ENCODE measurements around the gene CREB1.
"Not testable (repeated sequence)": the region's sequence is repeated elsewhere in the genome, so short reads cannot be mapped to it uniquely, and the experiment has no call there.

Gene CREB1

GRCh38 chr2:207630491-207630890, 100.7 kb downstream of the CREB1 start:
- TF ChIP-seq, protein P1, sequence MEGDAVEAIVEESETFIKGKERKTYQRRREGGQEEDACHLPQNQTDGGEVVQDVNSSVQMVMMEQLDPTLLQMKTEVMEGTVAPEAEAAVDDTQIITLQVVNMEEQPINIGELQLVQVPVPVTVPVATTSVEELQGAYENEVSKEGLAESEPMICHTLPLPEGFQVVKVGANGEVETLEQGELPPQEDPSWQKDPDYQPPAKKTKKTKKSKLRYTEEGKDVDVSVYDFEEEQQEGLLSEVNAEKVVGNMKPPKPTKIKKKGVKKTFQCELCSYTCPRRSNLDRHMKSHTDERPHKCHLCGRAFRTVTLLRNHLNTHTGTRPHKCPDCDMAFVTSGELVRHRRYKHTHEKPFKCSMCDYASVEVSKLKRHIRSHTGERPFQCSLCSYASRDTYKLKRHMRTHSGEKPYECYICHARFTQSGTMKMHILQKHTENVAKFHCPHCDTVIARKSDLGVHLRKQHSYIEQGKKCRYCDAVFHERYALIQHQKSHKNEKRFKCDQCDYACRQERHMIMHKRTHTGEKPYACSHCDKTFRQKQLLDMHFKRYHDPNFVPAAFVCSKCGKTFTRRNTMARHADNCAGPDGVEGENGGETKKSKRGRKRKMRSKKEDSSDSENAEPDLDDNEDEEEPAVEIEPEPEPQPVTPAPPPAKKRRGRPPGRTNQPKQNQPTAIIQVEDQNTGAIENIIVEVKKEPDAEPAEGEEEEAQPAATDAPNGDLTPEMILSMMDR (conservative IDR thresholded peaks at IDR 0.05), result no peak
- H3K27ac ChIP-seq, result no peak overlapping the region

GRCh38 chr2:207632575-207633493, 103.1 kb downstream of the CREB1 start:
- TF ChIP-seq, protein P1 (conservative IDR thresholded peaks at IDR 0.05), result no peak
- H3K27ac ChIP-seq, result no peak overlapping the region

- TF ChIP-seq, protein P1 (conservative IDR thresholded peaks at IDR 0.05), result no peak
- no peak overlapping the region for H3K27ac ChIP-seq
Measured at GRCh38 chr2:207633686-207634085, 103.9 kb downstream of the CREB1 start.

DNA sequence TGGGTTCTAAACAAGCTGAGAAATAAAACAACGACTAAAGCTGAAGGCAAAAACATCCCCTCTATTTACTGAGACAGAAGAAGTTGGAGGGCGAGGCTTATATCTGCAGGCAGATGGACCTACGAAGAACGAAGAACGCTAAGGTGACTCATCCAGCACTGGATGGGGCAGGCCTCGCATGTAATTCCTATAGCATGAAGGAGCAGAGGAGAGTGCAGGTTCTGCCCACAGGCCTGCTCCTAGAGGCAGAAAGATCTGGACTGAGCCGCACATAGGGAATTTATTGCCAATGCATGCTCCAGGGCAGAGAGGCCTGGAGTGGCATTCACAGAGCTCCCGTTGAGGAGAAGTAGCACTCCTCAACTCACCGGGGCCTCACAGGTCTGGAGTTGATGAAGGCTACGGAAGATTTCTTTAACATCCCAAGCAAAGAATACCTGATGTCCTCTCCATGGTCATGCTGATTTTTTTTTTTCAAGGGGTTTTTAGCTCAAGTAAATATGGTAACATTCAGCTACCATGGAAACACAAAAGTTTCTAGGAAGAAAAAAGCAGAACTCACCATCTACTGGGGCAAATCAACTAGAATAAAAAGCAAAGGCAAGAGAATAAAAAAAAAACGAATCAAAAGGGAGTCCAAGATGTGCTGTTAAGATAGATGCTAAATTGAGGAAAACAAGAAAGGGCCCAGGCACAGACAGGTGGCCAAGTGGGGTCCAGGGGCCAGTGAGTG, 105.9 kb downstream of the CREB1 start:
- H3K27ac ChIP-seq, result no peak overlapping the region
- TF ChIP-seq, protein P1 (conservative IDR thresholded peaks at IDR 0.05), result no peak

DNA sequence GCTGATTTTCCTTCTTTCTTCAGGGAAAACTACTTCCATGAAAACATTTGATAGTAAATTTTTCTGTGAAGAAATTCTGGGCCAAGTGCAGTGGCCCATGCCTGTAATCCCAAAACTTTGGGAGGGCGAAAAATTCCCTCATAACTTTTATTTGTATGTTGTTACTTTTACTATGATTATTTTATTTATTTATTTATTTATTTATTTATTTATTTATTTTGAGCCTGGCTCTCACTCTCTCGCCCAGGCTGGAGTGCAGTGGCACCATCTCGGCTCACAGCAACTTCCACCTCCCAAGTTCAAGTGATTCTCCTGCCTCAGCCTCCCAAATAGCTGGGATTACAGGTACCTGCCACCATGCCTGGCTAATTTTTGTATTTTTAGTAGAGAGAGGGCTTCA, 109.5 kb downstream of the CREB1 start:
- not testable (repeated sequence) for H3K27ac ChIP-seq

DNA sequence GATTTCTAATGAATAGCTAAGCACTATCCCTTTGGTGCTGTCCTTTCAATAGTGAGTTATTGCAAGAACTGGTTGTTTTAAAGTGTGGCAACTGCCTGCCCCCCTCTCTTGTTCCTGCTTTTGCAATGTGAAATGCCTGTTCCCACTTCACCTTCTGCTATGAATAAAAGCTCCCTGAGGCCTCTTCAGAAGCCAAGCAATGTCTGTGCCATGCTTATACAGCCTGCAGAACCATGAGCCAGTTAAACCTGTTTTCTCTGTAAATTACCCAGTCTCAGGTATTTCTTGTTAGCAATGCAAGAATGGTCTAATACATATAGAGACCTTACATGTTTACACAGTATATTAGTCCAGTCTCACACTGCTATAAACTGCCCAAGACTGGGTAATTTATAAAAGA, 110.4 kb downstream of the CREB1 start:
- no peak overlapping the region for H3K27ac ChIP-seq
- TF ChIP-seq, protein P1 (conservative IDR thresholded peaks at IDR 0.05), result no peak

DNA sequence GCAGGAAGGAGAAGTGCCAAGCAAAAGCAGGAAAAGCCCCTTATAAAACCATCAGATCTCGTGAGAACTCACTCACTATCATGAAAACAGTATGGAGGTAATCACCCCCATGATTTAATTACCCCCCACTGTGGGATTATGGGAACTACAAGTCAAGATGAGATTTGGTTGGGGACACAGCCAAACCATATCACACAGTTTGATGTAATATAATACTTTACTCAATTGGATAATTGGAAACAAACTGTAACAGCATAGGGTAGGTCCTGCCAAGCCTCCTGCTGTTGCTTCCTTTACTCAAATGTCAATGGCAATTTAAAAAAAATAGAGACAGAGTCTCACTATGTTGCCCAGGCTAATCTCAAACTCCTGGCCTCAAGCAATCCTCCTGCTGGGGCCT, 110.9 kb downstream of the CREB1 start:
- H3K27ac ChIP-seq, result no peak overlapping the region
- TF ChIP-seq, protein P1 (conservative IDR thresholded peaks at IDR 0.05), result no peak

Data from VCaP (cell line).